Activated B cell treated with CpG ODN at 0.5 μM for 24 hours (primary cell): ENCODE measurements around the gene ADGRA3. TPM values are rescaled to one million over a fixed set of nuclear protein-coding genes. Genes with fewer than 3 reads are reported as not detected.

Experiments
- ATAC-seq: fragments of 200-7000 bp; cut with Tn5 transposase; one replicate; pipeline ENCODE4 v1.10.0; 2021; ENCODE audit warnings: low read depth, mild to moderate bottlenecking, moderate library complexity
- CTCF ChIA-PET: fragments of 350-600 bp; sonication (Branson Sonifier 250); formaldehyde crosslinking; loops from one replicate; lab custom pipeline; 2021; ENCODE audit warnings: antibody characterized with exemption; lab: Charles Lee
- POLR2A ChIA-PET: fragments of 350-600 bp; sonication (Branson Sonifier 250); formaldehyde crosslinking; loops from one replicate; lab custom pipeline; 2021; ENCODE audit warnings: antibody characterized with exemption; lab: Charles Lee
- DNase-seq: peaks from one replicate; pipeline ENCODE4 v3.0.0; 2022
- H3K27ac Mint-ChIP-seq: one replicate; pipeline ENCODE4 v1.8.0; 2020; ENCODE audit warnings: mixed read lengths
- H3K27me3 Mint-ChIP-seq: one replicate; pipeline ENCODE4 v1.8.0; 2021; ENCODE audit warnings: mixed read lengths
- H3K36me3 Mint-ChIP-seq: one replicate; pipeline ENCODE4 v1.8.0; 2021; ENCODE audit warnings: low read depth, mixed read lengths
- H3K4me1 Mint-ChIP-seq: one replicate; pipeline ENCODE4 v1.8.0; 2021; ENCODE audit warnings: mixed read lengths
- H3K4me3 Mint-ChIP-seq: one replicate; pipeline ENCODE4 v1.8.0; 2020; ENCODE audit warnings: mild to moderate bottlenecking, mixed read lengths
- H3K9me3 Mint-ChIP-seq: one replicate; pipeline ENCODE4 v1.8.0; 2020; ENCODE audit warnings: mixed read lengths
- intact Hi-C: fragments of 100-400 bp; cut with micrococcal nuclease; formaldehyde crosslinking; loops from one replicate; pipeline ENCODE4 v1.15.1; 2024
- total RNA-seq: library from RNA; stranded (reverse); gene quantifications from 2 replicates; pipeline ENCODE4 v1.2.3, GENCODE V29; 2022
- TF ChIP-seq, protein P1 (sequence below): fragments of 200-600 bp; IDR thresholded peaks from one replicate; pipeline ENCODE4 v1.8.0; 2022; ENCODE audit warnings: antibody characterized with exemption, mild to moderate bottlenecking

The ADGRA3 gene
- total RNA-seq, 1 donor from 2014 or later: not detected

GRCh38 chr4:22552812-22553211 is 36.9 kb upstream of the ADGRA3 start:
- no peaks in the 10 kb centered on the region for H3K4me1 Mint-ChIP-seq
- ATAC-seq: no peak
- no peaks in the 10 kb centered on the region for H3K27me3 Mint-ChIP-seq
- peaks cover 4% of the 10 kb centered on the region for H3K9me3 Mint-ChIP-seq
- ChIA-PET POLR2A (no interaction called here), CTCF (no interaction called here)
- H3K27ac Mint-ChIP-seq: no peak overlapping the region
- TF ChIP-seq, protein P1, sequence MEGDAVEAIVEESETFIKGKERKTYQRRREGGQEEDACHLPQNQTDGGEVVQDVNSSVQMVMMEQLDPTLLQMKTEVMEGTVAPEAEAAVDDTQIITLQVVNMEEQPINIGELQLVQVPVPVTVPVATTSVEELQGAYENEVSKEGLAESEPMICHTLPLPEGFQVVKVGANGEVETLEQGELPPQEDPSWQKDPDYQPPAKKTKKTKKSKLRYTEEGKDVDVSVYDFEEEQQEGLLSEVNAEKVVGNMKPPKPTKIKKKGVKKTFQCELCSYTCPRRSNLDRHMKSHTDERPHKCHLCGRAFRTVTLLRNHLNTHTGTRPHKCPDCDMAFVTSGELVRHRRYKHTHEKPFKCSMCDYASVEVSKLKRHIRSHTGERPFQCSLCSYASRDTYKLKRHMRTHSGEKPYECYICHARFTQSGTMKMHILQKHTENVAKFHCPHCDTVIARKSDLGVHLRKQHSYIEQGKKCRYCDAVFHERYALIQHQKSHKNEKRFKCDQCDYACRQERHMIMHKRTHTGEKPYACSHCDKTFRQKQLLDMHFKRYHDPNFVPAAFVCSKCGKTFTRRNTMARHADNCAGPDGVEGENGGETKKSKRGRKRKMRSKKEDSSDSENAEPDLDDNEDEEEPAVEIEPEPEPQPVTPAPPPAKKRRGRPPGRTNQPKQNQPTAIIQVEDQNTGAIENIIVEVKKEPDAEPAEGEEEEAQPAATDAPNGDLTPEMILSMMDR: no peak
- H3K36me3 Mint-ChIP-seq: no peaks in the 10 kb centered on the region
- no peak for DNase-seq
- intact Hi-C loops: no loop called here
- no peak overlapping the region for H3K4me3 Mint-ChIP-seq

- no peak overlapping the region for H3K4me3 Mint-ChIP-seq
- DNase-seq: no peak
These were observed 35.7 kb upstream of the ADGRA3 start for GRCh38 chr4:22551550-22551949.

GRCh38 chr4:22546299-22546698 is 30.4 kb upstream of the ADGRA3 start:
- Mint-ChIP-seq H3K27me3 (no peaks in the 10 kb centered on the region), H3K27ac (no peak overlapping the region), H3K4me3 (no peak overlapping the region), H3K4me1 (no peaks in the 10 kb centered on the region), H3K36me3 (no peaks in the 10 kb centered on the region), H3K9me3 (peaks cover 16% of the 10 kb centered on the region)
- POLR2A ChIA-PET: no interaction called here
- CTCF ChIA-PET: no interaction called here
- TF ChIP-seq, protein P1: no peak
- DNase-seq (no peak), ATAC-seq (no peak)
- intact Hi-C loops: no loop called here

More at GRCh38 chr4:22551550-22551949, 35.7 kb upstream of the ADGRA3 start:
- TF ChIP-seq, protein P1: no peak
- intact Hi-C loops: no loop called here
- peaks cover 7% of the 10 kb centered on the region for H3K9me3 Mint-ChIP-seq
- H3K36me3 Mint-ChIP-seq: no peaks in the 10 kb centered on the region
- no peak for ATAC-seq
- POLR2A ChIA-PET: no interaction called here
- no peak overlapping the region for H3K27ac Mint-ChIP-seq
- H3K27me3 Mint-ChIP-seq: no peaks in the 10 kb centered on the region
- CTCF ChIA-PET: no interaction called here
- no peaks in the 10 kb centered on the region for H3K4me1 Mint-ChIP-seq

DNA sequence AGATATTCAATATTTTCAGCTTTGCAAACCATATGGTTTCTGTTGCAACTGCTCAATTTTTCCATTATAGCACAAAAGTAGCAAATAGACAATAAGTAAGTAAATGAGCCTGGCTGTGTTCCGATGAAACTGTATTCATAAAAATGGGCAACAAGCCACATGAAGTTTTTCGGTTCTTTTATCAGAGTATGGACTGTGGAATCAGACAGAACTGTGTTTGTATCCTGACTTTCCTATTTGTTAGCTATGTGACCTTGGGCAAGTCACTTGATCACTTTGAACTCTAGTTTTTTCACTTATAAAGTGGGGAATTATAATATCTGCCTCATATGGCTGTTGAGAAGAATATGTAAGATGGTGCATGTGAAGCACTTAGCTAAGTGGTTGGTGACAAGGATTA is 23.4 kb upstream of the ADGRA3 start:
- DNase-seq: no peak
- Mint-ChIP-seq H3K27me3 (no peaks in the 10 kb centered on the region), H3K36me3 (no peaks in the 10 kb centered on the region), H3K27ac (no peak overlapping the region), H3K4me1 (no peaks in the 10 kb centered on the region), H3K9me3 (peaks cover 7% of the 10 kb centered on the region), H3K4me3 (no peak overlapping the region)
- CTCF ChIA-PET: no interaction called here
- POLR2A ChIA-PET: no interaction called here
- TF ChIP-seq, protein P1: no peak
- ATAC-seq: no peak
- intact Hi-C loops: no loop called here

- no peaks in the 10 kb centered on the region for H3K27me3 Mint-ChIP-seq
These were observed 22.0 kb upstream of the ADGRA3 start for GRCh38 chr4:22537864-22538263.

More at GRCh38 chr4:22537864-22538263, 22.0 kb upstream of the ADGRA3 start:
- Mint-ChIP-seq H3K9me3 (peaks cover 10% of the 10 kb centered on the region), H3K27ac (no peak overlapping the region), H3K36me3 (no peaks in the 10 kb centered on the region), H3K4me1 (no peaks in the 10 kb centered on the region), H3K4me3 (no peak overlapping the region)
- intact Hi-C loops: no loop called here
- ChIA-PET CTCF (no interaction called here), POLR2A (no interaction called here)
- ATAC-seq (no peak), DNase-seq (no peak)
- TF ChIP-seq, protein P1: no peak
